ENCODE measurements around the gene ST7.

- no peak for TF ChIP-seq CTCF (conservative IDR thresholded peaks at IDR 0.05; ENCODE audit: low read length)
- TF ChIP-seq EZH2phosphoT487 (IDR thresholded peaks at IDR 0.05; ENCODE audit: borderline replicate concordance): no peak
Measured at GRCh38 chr7:117163101-117163500, 209.8 kb downstream of the ST7 start.
